Measurements from ENCODE around the gene TMEM52B. TPM values are rescaled to one million over a fixed set of nuclear protein-coding genes. Genes with fewer than 3 reads are reported as not detected.

Gene TMEM52B
- total and polyA plus RNA-seq, 2 of the 13 experiments (the other 11 are each of a cell fraction or from before 2014, with no cell fraction given), result not detected

- TF ChIP-seq ESRRA (CRISPR knock-in tag; IDR thresholded peaks at IDR 0.05; ENCODE audit: low read depth), result no peak
These were observed 57.2 kb downstream of the TMEM52B start (continued) for GRCh38 chr12:10235761-10236631.

GRCh38 chr12:10236720-10237119 lies 57.9 kb downstream of the TMEM52B start:
- TF ChIP-seq BRD4 (CRISPR knock-in tag; IDR thresholded peaks at IDR 0.05) (no peak), ZNF317 (CRISPR knock-in tag; IDR thresholded peaks at IDR 0.05) (no peak), PRDM10 (CRISPR knock-in tag; IDR thresholded peaks at IDR 0.05; ENCODE audit: low read depth) (no peak), POLR2G (IDR thresholded peaks at IDR 0.05; ENCODE audit: low read depth, low read length) (no peak), EP300 (IDR thresholded peaks at IDR 0.05; ENCODE audit: low read depth in 2 of 2, low read length in 2 of 2) (no peak), EP300 (CRISPR knock-in tag; IDR thresholded peaks at IDR 0.05; ENCODE audit: borderline replicate concordance) (no peak), HNF4G (IDR thresholded peaks at IDR 0.05; ENCODE audit: borderline replicate concordance, low read depth, low read length) (no peak), HNF4G (CRISPR knock-in tag; IDR thresholded peaks at IDR 0.05; ENCODE audit: borderline replicate concordance, low read depth) (no peak), ZNF589 (CRISPR knock-in tag; conservative IDR thresholded peaks at IDR 0.05) (no peak), ZNF207 (IDR thresholded peaks at IDR 0.05; ENCODE audit: borderline replicate concordance) (no peak)
- Histone ChIP-seq H3K9ac (ENCODE audit: insufficient read depth, low read depth, low read length) (no peak overlapping the region), H3K9me3 (ENCODE audit: low read length) (peaks cover 20% of the 10 kb centered on the region; the same call in 1 of the 2 replicates), H2AFZ (ENCODE audit: low read length) (no peak overlapping the region), H3K4me3 (replicated peaks in 1 of 3; ENCODE audit: insufficient read depth in 1 of 3, low read depth in 2 of 3, low read length in 3 of 3) (no peak overlapping the region), H3K4me1 (ENCODE audit: insufficient read depth, low read length) (no peaks in the 10 kb centered on the region), H4K20me1 (ENCODE audit: insufficient read depth, low read length) (no peaks in the 10 kb centered on the region), H3K27ac (ENCODE audit: extremely low read length, insufficient read depth, low read length) (no peak overlapping the region), H3K4me2 (ENCODE audit: low read depth, low read length) (no peak overlapping the region), H3K27me3 (ENCODE audit: control insufficient read depth in 1 of 2, insufficient read depth in 2 of 2, low read length in 2 of 2) (0 out of 5 replicates have a peak, but pooled peaks cover 0 to 1% of the 10 kb centered on the region in 2 experiments), H3K36me3 (replicated peaks in 1 of 2; ENCODE audit: control insufficient read depth in 1 of 2, insufficient read depth in 2 of 2, low read length in 2 of 2) (no peaks in the 10 kb centered on the region), H3K79me2 (ENCODE audit: insufficient read depth, low read length) (no peaks in the 10 kb centered on the region)
- DNase-seq (ENCODE audit: low spot score) (no peak), ATAC-seq (no peak), FAIRE-seq (no peak)
- CTCF ChIA-PET (ENCODE audit: low intra/inter-chr PET ratio, low total read pairs), result interaction anchor here (1.5 to 2.3 kb wide), 3 partner anchors 326 to 513 kb away, joined by 4 to 25 read pairs (median 8); partner anchors contain the start of gene STYK1
- 19% methylated on average over 1 of the region's 1 CpG for WGBS (ENCODE audit: low lambda C conversion rate)
- intact Hi-C loops (cut with micrococcal nuclease; ENCODE audit: unreplicated experiment), result loop anchor here (5.0 kb wide), 1 partner anchor 96 kb away; no protein-coding TSS in a partner anchor
- POLR2A ChIA-PET, result no interaction called here
- BruUV-seq (replicated peaks), result no TSS peak
- in situ Hi-C loops (cut with HindIII; ENCODE audit: extremely low pct_ligation_motif_present, low pct_unique_long_range_greater_than_20kb), result loop anchor here (5.0 kb wide), 2 partner anchors 326 to 436 kb away; partner anchors contain the start of gene STYK1

Measured in HepG2 (cell line).